H1 (cell line): ENCODE results near the gene F13B. TPM values are rescaled to one million over a fixed set of nuclear protein-coding genes. Genes with fewer than 3 reads are reported as not detected.

ENCODE experiments used
- CTCF ChIA-PET: fragments of 300-600 bp; sonication (Branson Sonifier 250); formaldehyde crosslinking; loops from one replicate; lab custom pipeline; 2021; ENCODE audit not compliant: partially characterized antibody; lab: Charles Lee
- POLR2A ChIA-PET: fragments of 300-600 bp; sonication (Branson Sonifier 250); formaldehyde crosslinking; loops from one replicate; lab custom pipeline; 2021; ENCODE audit warnings: inconsistent platforms; ENCODE audit not compliant: partially characterized antibody; lab: Charles Lee
- DNase-seq, 2 experiments: peaks; one replicate each; pipeline versions ENCODE4 v3.0.0 to v3.0.0-alpha.2; 2010 to 2022; ENCODE audit warnings: low spot score in 2 of 2, low read depth in 1 of 2, mixed read lengths in 1 of 2
- FAIRE-seq: peaks from 2 replicates; lab custom pipeline; 2011; peaks lifted over from hg19 to GRCh38; lab: Jason Lieb, UNC
- H2AFZ ChIP-seq: 2 replicates; pipeline ENCODE4 v1.8.1; 2012; ENCODE audit warnings: low read length, inconsistent platforms
- H2AK5ac ChIP-seq: 2 replicates; pipeline ENCODE4 v1.6.1; 2013; ENCODE audit warnings: low read depth, low read length
- H2BK120ac ChIP-seq: replicated peaks from 2 replicates; pipeline ENCODE3; 2013; ENCODE audit warnings: low read depth, low read length, inconsistent platforms
- H2BK12ac ChIP-seq: 2 replicates; pipeline ENCODE4 v1.6.1; 2013; ENCODE audit warnings: low read depth, low read length
- H2BK15ac ChIP-seq: 2 replicates; pipeline ENCODE4 v1.6.1; 2013; ENCODE audit warnings: low read length
- H2BK20ac ChIP-seq: 2 replicates; pipeline ENCODE4 v1.6.1; 2013; ENCODE audit warnings: low read length
- H2BK5ac ChIP-seq: 2 replicates; pipeline ENCODE4 v1.6.1; 2013; ENCODE audit warnings: low read depth, low read length
- H3K14ac ChIP-seq: 2 replicates; pipeline ENCODE4 v1.6.1; 2013; ENCODE audit warnings: inconsistent platforms; ENCODE audit not compliant: insufficient read length
- H3K18ac ChIP-seq: 2 replicates; pipeline ENCODE4 v1.6.1; 2013; ENCODE audit warnings: low read length; ENCODE audit errors: extremely low read depth
- H3K23ac ChIP-seq: 2 replicates; pipeline ENCODE4 v1.6.1; 2013; ENCODE audit warnings: inconsistent platforms; ENCODE audit not compliant: insufficient read length
- H3K23me2 ChIP-seq: 2 replicates; pipeline ENCODE4 v1.6.1; 2013; ENCODE audit warnings: low read depth, low read length
- H3K27ac ChIP-seq: 2 replicates; pipeline ENCODE4 v1.6.1; 2011; ENCODE audit warnings: low read depth, low read length, inconsistent platforms
- H3K27me3 ChIP-seq, 4 experiments: replicated peaks in 1 of 4; 1 replicate in 1 of 4; 2 replicates in 3 of 4; pipeline versions ENCODE4 v1.6.1 to v1.8.1; 2011 to 2013; ENCODE audit warnings: low read length in 3 of 4, mild to moderate bottlenecking in 3 of 4, inconsistent platforms in 2 of 4, mixed read lengths in 2 of 4, moderate library complexity in 1 of 4; ENCODE audit not compliant: control insufficient read depth in 3 of 4, insufficient read depth in 3 of 4; ENCODE audit errors: extremely low read depth in 1 of 4
- H3K36me3 ChIP-seq, 4 experiments: 2 replicates each; pipeline versions ENCODE4 v1.6.1 to v1.8.1; 2011 to 2013; ENCODE audit warnings: mild to moderate bottlenecking in 4 of 4, low read length in 3 of 4, moderate library complexity in 2 of 4, control low read depth in 1 of 4, inconsistent platforms in 1 of 4; ENCODE audit not compliant: insufficient read depth in 4 of 4, control insufficient read depth in 2 of 4
- H3K4ac ChIP-seq: replicated peaks from 2 replicates; pipeline ENCODE3; 2013; ENCODE audit warnings: low read length, low read depth, mixed read lengths, inconsistent platforms; ENCODE audit not compliant: insufficient read length
- H3K4me1 ChIP-seq, 4 experiments: replicated peaks in 1 of 4; 1 replicate in 1 of 4; 2 replicates in 3 of 4; pipeline versions ENCODE4 v1.6.1 to v1.8.1; 2011 to 2013; ENCODE audit warnings: low read length in 3 of 4, inconsistent platforms in 2 of 4, mixed read lengths in 1 of 4; ENCODE audit not compliant: insufficient read depth in 4 of 4, control insufficient read depth in 3 of 4
- H3K4me2 ChIP-seq, 2 experiments: 2 replicates each; pipeline versions ENCODE4 v1.6.1 to v1.8.1; 2011 to 2013; ENCODE audit warnings: low read depth in 2 of 2, low read length in 2 of 2, control low read depth in 1 of 2, inconsistent platforms in 1 of 2, mild to moderate bottlenecking in 1 of 2; ENCODE audit not compliant: insufficient read depth in 1 of 2
- H3K4me3 ChIP-seq, 4 experiments: fragments of 200-600, 300-600 bp in 1 of 4; sonication (generic), shearing (Covaris generic), sonication (Bioruptor Twin) in 1 of 4; 2 replicates each; pipeline versions ENCODE4 v1.5.1 to v1.8.1; 2011 to 2016; ENCODE audit warnings: low read length in 4 of 4, low read depth in 3 of 4, control low read depth in 2 of 4, inconsistent platforms in 2 of 4, mild to moderate bottlenecking in 2 of 4, mixed read lengths in 1 of 4, moderate library complexity in 1 of 4; ENCODE audit not compliant: insufficient read depth in 2 of 4; ENCODE audit errors: extremely low read depth in 1 of 4
- H3K56ac ChIP-seq: replicated peaks from 2 replicates; pipeline ENCODE3; 2013; ENCODE audit warnings: low read depth, mild to moderate bottlenecking, mixed read lengths, low read length, inconsistent platforms; ENCODE audit not compliant: insufficient read length
- H3K79me1 ChIP-seq: 2 replicates; pipeline ENCODE4 v1.6.1; 2013; ENCODE audit warnings: low read depth, low read length, control low read depth
- H3K79me2 ChIP-seq, 2 experiments: 2 replicates each; pipeline versions ENCODE4 v1.6.1 to v1.8.1; 2012 to 2013; ENCODE audit warnings: low read length in 2 of 2, mild to moderate bottlenecking in 2 of 2, inconsistent platforms in 1 of 2; ENCODE audit not compliant: insufficient read depth in 2 of 2, control insufficient read depth in 1 of 2
- H3K9ac ChIP-seq, 4 experiments: replicated peaks in 1 of 4; 1 replicate in 1 of 4; 2 replicates in 3 of 4; pipeline versions ENCODE4 v1.6.1 to v1.8.1; 2011 to 2013; ENCODE audit warnings: low read depth in 3 of 4, low read length in 3 of 4, control low read depth in 2 of 4, mild to moderate bottlenecking in 2 of 4, moderate library complexity in 2 of 4, inconsistent platforms in 1 of 4; ENCODE audit errors: extremely low read depth in 1 of 4
- H3K9me3 ChIP-seq, 2 experiments: 2 replicates each; pipeline versions ENCODE4 v1.6.1 to v1.8.1; 2012 to 2013; ENCODE audit warnings: mild to moderate bottlenecking in 2 of 2, moderate library complexity in 2 of 2, control low read depth in 1 of 2, inconsistent platforms in 1 of 2, low read depth in 1 of 2, low read length in 1 of 2, mixed read lengths in 1 of 2; ENCODE audit not compliant: insufficient read depth in 2 of 2
- H4K20me1 ChIP-seq, 2 experiments: replicated peaks in 1 of 2; 2 replicates each; pipeline versions ENCODE3 to v1.8.1; 2011 to 2013; ENCODE audit warnings: inconsistent platforms in 2 of 2, low read length in 2 of 2, mild to moderate bottlenecking in 1 of 2; ENCODE audit not compliant: insufficient read depth in 2 of 2, control insufficient read depth in 1 of 2
- H4K5ac ChIP-seq: 2 replicates; pipeline ENCODE4 v1.6.1; 2013; ENCODE audit warnings: low read length, low read depth, mixed read lengths, inconsistent platforms; ENCODE audit not compliant: insufficient read length
- H4K8ac ChIP-seq: 2 replicates; pipeline ENCODE4 v1.8.0; 2013; ENCODE audit warnings: mild to moderate bottlenecking, moderate library complexity, low read length, inconsistent platforms; ENCODE audit not compliant: insufficient read depth; ENCODE audit errors: extremely low read depth
- H4K91ac ChIP-seq: replicated peaks from 2 replicates; pipeline ENCODE3; 2013; ENCODE audit warnings: low read length, mixed read lengths, inconsistent platforms; ENCODE audit not compliant: insufficient read length
- CEBPB ChIP-seq: IDR thresholded peaks from 2 replicates; pipeline ENCODE4 v1.6.1; 2012; ENCODE audit warnings: low read depth, low read length
- CTBP2 ChIP-seq: IDR thresholded peaks from 2 replicates; pipeline ENCODE4 v1.7.0; 2011; ENCODE audit warnings: borderline replicate concordance, mild to moderate bottlenecking, moderate library complexity, mixed read lengths, low read length; ENCODE audit not compliant: insufficient read depth, insufficient read length
- CTCF ChIP-seq, 3 experiments: IDR thresholded peaks; 1 replicate in 2 of 3; 2 replicates in 1 of 3; pipeline versions ENCODE4 v1.5.1 to v1.6.1; 2011; ENCODE audit warnings: low read length in 3 of 3, mild to moderate bottlenecking in 3 of 3, inconsistent platforms in 2 of 3, low read depth in 1 of 3, moderate library complexity in 1 of 3; ENCODE audit not compliant: insufficient read depth in 1 of 3; ENCODE audit errors: control extremely low read depth in 1 of 3
- JUND ChIP-seq: IDR thresholded peaks from 2 replicates; pipeline ENCODE4 v1.6.1; 2011; ENCODE audit warnings: mild to moderate bottlenecking, improper control_type of control experiment, low read length
- NANOG ChIP-seq: IDR thresholded peaks from 2 replicates; pipeline ENCODE4 v1.6.1; 2011; ENCODE audit warnings: low read length, low read depth, mild to moderate bottlenecking, inconsistent platforms; ENCODE audit not compliant: insufficient read depth, poor library complexity, severe bottlenecking
- POLR2A ChIP-seq, 2 experiments: IDR thresholded peaks; 1 replicate in 1 of 2; 2 replicates in 1 of 2; pipeline ENCODE4 v1.6.1; 2011; ENCODE audit warnings: low read depth in 2 of 2, low read length in 2 of 2, mild to moderate bottlenecking in 2 of 2; ENCODE audit errors: control extremely low read depth in 1 of 2
- POLR2AphosphoS5 ChIP-seq: IDR thresholded peaks from 2 replicates; pipeline ENCODE4 v1.6.1; 2011; ENCODE audit warnings: low read depth, low read length
- RBBP5 ChIP-seq: IDR thresholded peaks from 2 replicates; pipeline ENCODE4 v1.7.1; 2012; ENCODE audit warnings: low read depth, mild to moderate bottlenecking, inconsistent platforms, low read length, moderate library complexity, borderline replicate concordance
- RXRA ChIP-seq: IDR thresholded peaks from 2 replicates; pipeline ENCODE4 v1.6.1; 2011; ENCODE audit warnings: low read depth, mild to moderate bottlenecking, low read length, moderate library complexity; ENCODE audit not compliant: insufficient read depth
- SAP30 ChIP-seq: fragments of 300-600 bp; sonication (generic); IDR thresholded peaks from 2 replicates; pipeline ENCODE4 v1.7.1; 2012; ENCODE audit warnings: low read length, moderate library complexity, mild to moderate bottlenecking, inconsistent platforms; ENCODE audit not compliant: insufficient read depth, insufficient replicate concordance
- WGBS, 2 experiments: shearing (Covaris generic) in 1 of 2; methylation state at CpG; one replicate each; pipeline versions ENCODE4 v1.1.6 to v1.1.7; 2013 to 2015; ENCODE audit warnings: low lambda C conversion rate in 2 of 2, mixed read lengths in 2 of 2, inconsistent platforms in 1 of 2, low coverage in 1 of 2, missing lambda C conversion rate in 1 of 2; ENCODE audit not compliant: insufficient replicate concordance in 2 of 2, insufficient coverage in 1 of 2, insufficient read length in 1 of 2; ENCODE audit errors: extremely low coverage in 1 of 2, missing lambda C conversion rate in 1 of 2; 5-methylcytosine and 5-hydroxymethylcytosine counted together
- polyA plus RNA-seq, 7 experiments: library from polyadenylated mRNA; depleted of rRNA in 3 of 7; stranded (reverse) in 5 of 7; unstranded in 2 of 7; fragments of >200 nt in 5 of 7; fragments of 200-250 nt in 2 of 7; gene quantifications; 1 replicate in 5 of 7; 2 replicates in 1 of 7; 4 replicates in 1 of 7; pipeline versions ENCODE4 v1.2.1 to v1.2.3, GENCODE V29; 2011 to 2013; ENCODE audit warnings: missing spikeins in 2 of 7, mixed read lengths in 2 of 7
- total RNA-seq: library from RNA; stranded (reverse); fragmentation: NEBNext Ultra II Directional; extraction: Animal tissue kit (Norgen Biotek cat#: 25700); gene quantifications from 2 replicates; pipeline ENCODE4 v1.2.1, GENCODE V29; 2021
- TF ChIP-seq, protein P1 (sequence below): IDR thresholded peaks from 2 replicates; pipeline ENCODE4 v1.6.1; 2012; ENCODE audit warnings: inconsistent platforms

Gene F13B
- total and polyA plus RNA-seq, 2 of the 8 experiments (the other 6 are each of a cell fraction or from before 2014, with no cell fraction given): not detected

- TF ChIP-seq SAP30: no peak
- no peak for TF ChIP-seq CEBPB
- TF ChIP-seq CTBP2: no peak
- TF ChIP-seq CTCF (IDR thresholded peaks at IDR 0.05; ENCODE audit: control extremely low read depth in 1 of 3, insufficient read depth in 1 of 3, low read depth in 1 of 3, low read length in 3 of 3): no peak
- TF ChIP-seq, protein P1, sequence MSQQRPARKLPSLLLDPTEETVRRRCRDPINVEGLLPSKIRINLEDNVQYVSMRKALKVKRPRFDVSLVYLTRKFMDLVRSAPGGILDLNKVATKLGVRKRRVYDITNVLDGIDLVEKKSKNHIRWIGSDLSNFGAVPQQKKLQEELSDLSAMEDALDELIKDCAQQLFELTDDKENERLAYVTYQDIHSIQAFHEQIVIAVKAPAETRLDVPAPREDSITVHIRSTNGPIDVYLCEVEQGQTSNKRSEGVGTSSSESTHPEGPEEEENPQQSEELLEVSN: no peak
- TF ChIP-seq POLR2A (IDR thresholded peaks at IDR 0.05; ENCODE audit: control extremely low read depth in 1 of 2, low read depth in 2 of 2, low read length in 2 of 2): no peak
- TF ChIP-seq POLR2AphosphoS5: no peak
- no peak for TF ChIP-seq NANOG
- no peak for TF ChIP-seq RXRA
- no peak for TF ChIP-seq RBBP5
- TF ChIP-seq JUND: no peak
- TF ChIP-seq, all 59 proteins: peak for 0
- H3K79me2 ChIP-seq: no peaks in the 10 kb centered on the region
- no peak overlapping the region for H2BK15ac ChIP-seq
- DNase-seq: no peak
- H2AFZ ChIP-seq: no peak overlapping the region
- no peak overlapping the region for H2BK20ac ChIP-seq
- ChIA-PET CTCF (no interaction called here), POLR2A (no interaction called here)
- FAIRE-seq: no peak
- no peaks in the 10 kb centered on the region for H3K4me1 ChIP-seq
- no peaks in the 10 kb centered on the region for H3K36me3 ChIP-seq
- no peak overlapping the region for H3K23ac ChIP-seq
- H4K8ac ChIP-seq: no peak overlapping the region
- no peak overlapping the region for H2BK5ac ChIP-seq
- H4K5ac ChIP-seq: no peak overlapping the region
- H3K27ac ChIP-seq: no peak overlapping the region
- H3K9ac ChIP-seq: no peak overlapping the region
- no peak overlapping the region for H2AK5ac ChIP-seq
- H2BK12ac ChIP-seq: no peak overlapping the region
- no peaks in the 10 kb centered on the region for H3K27me3 ChIP-seq
- H3K14ac ChIP-seq: no peak overlapping the region
- H3K79me1 ChIP-seq: no peaks in the 10 kb centered on the region
- no peak overlapping the region for H3K56ac ChIP-seq
- H3K4me3 ChIP-seq: no peak overlapping the region
- no peaks in the 10 kb centered on the region for H3K9me3 ChIP-seq
- H4K91ac ChIP-seq: no peak overlapping the region
- H3K18ac ChIP-seq: no peak overlapping the region
- no peak overlapping the region for H3K4me2 ChIP-seq
- 100% methylated on average over 1 of the region's 1 CpG; no CpG with 5 or more reads in 1 of the 2 experiments for WGBS, 2 experiments
- H2BK120ac ChIP-seq: no peak overlapping the region
- no peaks in the 10 kb centered on the region for H3K23me2 ChIP-seq
- no peak overlapping the region for H3K4ac ChIP-seq
- H4K20me1 ChIP-seq: no peaks in the 10 kb centered on the region
Measured at GRCh38 chr1:197073978-197074377, 6.9 kb upstream of the F13B start.
